GM04503 (cell line): ENCODE results near the gene XPO1.
"Not testable (repeated sequence)": the region's sequence is repeated elsewhere in the genome, so short reads cannot be mapped to it uniquely, and the experiment has no call there.

ENCODE experiments used
- DNase-seq: peaks from one replicate; pipeline ENCODE4 v3.0.0-alpha.2; 2012; ENCODE audit warnings: low read depth

Gene XPO1, protein sequence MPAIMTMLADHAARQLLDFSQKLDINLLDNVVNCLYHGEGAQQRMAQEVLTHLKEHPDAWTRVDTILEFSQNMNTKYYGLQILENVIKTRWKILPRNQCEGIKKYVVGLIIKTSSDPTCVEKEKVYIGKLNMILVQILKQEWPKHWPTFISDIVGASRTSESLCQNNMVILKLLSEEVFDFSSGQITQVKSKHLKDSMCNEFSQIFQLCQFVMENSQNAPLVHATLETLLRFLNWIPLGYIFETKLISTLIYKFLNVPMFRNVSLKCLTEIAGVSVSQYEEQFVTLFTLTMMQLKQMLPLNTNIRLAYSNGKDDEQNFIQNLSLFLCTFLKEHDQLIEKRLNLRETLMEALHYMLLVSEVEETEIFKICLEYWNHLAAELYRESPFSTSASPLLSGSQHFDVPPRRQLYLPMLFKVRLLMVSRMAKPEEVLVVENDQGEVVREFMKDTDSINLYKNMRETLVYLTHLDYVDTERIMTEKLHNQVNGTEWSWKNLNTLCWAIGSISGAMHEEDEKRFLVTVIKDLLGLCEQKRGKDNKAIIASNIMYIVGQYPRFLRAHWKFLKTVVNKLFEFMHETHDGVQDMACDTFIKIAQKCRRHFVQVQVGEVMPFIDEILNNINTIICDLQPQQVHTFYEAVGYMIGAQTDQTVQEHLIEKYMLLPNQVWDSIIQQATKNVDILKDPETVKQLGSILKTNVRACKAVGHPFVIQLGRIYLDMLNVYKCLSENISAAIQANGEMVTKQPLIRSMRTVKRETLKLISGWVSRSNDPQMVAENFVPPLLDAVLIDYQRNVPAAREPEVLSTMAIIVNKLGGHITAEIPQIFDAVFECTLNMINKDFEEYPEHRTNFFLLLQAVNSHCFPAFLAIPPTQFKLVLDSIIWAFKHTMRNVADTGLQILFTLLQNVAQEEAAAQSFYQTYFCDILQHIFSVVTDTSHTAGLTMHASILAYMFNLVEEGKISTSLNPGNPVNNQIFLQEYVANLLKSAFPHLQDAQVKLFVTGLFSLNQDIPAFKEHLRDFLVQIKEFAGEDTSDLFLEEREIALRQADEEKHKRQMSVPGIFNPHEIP (N-terminal part only)

GRCh38 chr2:61538200-61538919, at the start of gene XPO1:
Gene XPO1 (minus strand): TSS chr2:61538356. CDS start chr2:61533897, 4,459 bp downstream.
- DNase-seq: peak; percentile 95

- DNase-seq: not testable (repeated sequence)
These were observed 48.8 kb upstream of the XPO1 start for GRCh38 chr2:61586928-61587327.

DNA sequence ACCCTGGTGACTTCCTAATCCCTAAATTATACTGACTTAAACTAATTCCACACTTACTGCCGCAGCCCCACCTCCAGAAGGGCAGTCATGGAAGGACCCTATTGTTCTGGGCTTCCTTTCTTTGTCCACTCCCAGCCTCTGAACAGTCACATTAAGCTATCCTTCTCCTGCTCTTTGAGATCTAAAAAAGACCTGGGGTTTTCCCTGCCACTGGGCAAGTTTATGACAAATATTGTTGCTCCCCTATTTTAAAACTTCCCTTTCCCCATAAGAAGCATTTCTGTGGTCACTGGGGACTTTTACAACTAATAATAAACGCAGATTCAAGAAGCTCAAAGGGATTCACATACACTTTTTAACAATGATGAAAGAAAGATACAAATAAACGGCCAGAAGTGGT, 47.2 kb upstream of the XPO1 start:
- no peak for DNase-seq

DNA sequence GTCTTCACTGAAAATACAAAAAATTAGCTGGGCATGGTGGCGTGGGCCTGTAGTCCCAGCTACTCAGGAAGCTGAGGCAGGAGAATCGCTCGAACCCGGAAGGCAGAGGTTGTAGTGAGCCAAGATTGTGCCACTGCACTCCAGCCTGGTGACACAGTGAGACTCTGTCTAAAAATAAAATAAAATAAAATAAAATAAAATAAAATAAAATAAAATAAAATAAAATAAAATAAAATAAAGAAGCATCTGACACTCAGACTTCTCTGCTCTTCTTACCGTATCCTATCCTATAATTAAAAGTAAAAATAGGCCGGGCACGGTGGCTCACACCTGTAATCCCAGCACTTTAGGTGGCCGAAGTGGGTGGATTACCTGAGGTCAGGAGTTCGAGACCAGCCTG, 46.2 kb upstream of the XPO1 start:
- not testable (repeated sequence) for DNase-seq

GRCh38 chr2:61582165-61582564, 44.0 kb upstream of the XPO1 start:
- no peak for DNase-seq

GRCh38 chr2:61581716-61582115, 43.6 kb upstream of the XPO1 start:
- no peak for DNase-seq

GRCh38 chr2:61575447-61575859, 37.3 kb upstream of the XPO1 start:
- DNase-seq: no peak

GRCh38 chr2:61566566-61566965, 28.4 kb upstream of the XPO1 start:
- no peak for DNase-seq

DNA sequence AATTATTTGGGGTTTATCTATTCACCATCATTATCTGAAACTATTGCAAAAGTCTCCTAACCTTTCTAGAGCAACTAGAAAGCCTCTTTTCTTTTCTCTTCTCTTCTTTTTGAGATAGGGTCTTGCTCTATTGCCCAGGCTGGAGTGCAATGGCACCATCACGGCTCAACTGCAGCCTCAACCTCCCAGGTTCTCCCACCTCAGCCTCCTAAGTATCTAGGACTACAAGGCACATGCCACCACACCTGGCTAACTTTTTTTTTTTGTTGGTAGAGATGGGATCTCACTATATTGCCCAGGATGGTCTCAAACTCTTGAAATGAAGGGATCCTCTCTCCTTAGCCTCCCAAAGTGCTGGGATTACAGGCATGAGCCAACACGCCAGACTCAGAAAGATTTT, 24.5 kb upstream of the XPO1 start:
- DNase-seq: no peak

- no peak for DNase-seq
These were observed 20.0 kb upstream of the XPO1 start for GRCh38 chr2:61558160-61558559.

DNA sequence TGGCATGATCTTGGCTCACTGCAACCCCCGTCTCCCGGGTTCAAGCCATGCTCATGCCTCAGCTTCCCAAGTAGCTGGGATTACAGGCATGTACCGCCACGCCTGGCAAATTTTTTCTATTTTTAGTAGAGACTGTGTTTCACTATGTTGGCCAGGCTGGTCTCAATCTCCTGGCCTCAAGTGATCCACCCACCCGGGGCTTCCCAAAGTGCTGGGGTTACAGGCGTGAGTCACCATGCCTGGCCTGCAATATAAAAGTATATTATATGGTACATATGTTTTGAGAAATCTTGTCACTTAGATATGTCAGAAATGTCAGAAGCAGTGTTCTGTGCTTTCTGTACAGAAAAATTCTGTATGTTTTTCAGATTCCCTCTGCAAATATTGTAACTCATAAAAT, 19.2 kb upstream of the XPO1 start:
- DNase-seq: no peak

DNA sequence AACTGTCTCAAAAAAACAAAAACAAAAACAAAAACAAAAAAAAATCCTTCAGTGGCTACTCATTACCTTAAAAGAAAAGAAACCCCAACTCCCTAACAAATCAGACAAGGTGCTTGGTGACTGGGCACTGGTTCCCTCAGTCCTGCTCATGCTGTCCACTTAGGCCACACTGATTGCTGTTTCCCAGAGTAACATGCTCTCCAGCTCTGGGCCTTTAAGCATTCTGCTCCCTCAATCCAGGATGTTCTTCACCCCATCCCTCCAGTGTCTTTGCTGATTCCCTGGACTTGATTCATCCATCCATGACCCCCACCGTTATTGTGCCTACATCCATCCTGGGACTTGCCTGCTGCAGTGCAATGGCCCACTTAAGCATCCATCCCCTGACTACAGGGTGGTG, 16.4 kb upstream of the XPO1 start:
- no peak for DNase-seq

GRCh38 chr2:61550375-61551209, 12.4 kb upstream of the XPO1 start:
- DNase-seq: no peak

DNA sequence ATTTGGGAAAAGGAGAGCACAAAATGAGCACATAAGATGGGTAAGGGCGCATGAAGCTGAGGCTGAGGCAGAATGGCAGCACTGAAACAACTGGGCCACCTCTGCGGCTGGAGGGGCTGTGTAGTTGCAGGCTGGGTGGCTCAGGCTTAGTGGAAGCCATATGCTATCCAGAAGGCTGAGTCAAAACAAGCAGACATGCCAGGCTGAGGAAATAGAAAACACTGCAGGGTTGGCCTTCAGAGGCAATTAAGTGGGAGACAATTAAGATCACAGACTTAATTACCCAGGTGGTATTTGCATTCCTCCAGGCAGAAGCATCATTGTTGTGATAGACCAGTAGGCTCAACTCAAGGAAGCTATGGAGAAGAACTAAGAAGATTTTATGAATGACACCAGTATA, 11.4 kb upstream of the XPO1 start:
- DNase-seq: no peak

DNA sequence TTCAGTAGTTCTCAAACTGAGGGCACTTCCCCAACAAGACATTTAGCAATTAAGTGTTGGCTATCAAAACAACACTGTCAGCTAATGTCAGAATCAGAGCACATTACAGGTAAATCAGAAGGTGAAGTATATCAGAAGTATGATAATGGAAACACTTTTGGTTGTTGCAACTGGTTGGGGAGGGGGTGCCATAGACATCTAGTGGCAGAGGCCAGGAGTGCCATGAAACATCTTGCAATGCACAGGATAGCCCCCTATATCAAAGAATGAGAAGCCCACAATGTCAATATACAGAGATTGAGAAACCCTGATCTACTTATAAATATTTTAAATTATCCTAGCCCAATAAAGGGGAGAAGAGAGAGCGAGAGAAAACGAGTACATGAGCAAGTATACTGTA, 4.9 kb upstream of the XPO1 start:
- DNase-seq: no peak

DNA sequence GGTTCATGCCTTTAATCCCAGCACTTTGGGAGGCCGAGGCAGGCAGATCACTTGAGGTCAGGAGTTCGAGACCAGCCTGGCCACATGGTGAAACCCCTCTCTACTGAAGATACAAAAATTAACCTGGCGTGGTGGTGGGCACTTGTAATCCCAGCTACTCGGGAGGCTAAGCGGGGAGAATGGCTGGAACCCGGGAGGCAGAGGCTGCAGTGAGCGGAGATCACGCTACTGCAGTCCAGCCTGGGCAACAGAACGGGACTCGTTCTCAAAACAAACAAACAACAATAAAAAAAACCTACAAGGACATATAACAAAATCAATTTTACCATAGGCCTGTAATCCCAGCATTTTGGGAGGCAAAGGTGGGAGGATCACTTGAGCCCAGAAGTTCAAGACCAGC, 2.0 kb upstream of the XPO1 start:
- not testable (repeated sequence) for DNase-seq

DNA sequence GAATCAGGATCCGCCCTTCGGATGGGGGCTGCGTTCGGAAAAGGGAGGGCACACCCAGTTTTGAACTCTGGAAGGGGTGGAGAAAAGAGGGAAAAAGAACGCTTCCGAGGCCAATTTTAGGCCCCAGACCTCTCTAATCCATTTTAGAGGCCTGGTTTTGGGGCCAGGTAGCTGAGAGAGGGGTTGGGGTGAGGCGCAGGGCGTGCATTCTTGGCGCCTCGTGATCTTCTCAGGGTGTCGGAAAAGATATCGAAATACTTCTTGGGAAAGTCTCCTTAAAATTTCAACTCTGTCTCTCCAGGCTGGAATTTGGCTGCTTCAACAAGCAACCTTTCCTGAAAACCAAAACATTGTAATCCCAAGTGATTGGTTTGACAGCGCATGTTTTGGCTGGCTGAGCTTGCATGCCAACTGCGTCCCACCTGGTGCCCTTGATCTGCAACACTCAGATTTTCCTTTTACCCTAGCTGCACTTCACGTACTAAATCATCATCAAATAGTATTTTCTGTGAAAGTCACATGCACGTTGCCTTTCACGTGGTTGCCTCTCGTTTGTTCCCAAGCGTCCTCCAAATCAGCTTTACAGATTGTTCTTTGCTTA, 864 bp upstream of the XPO1 start:
- peak; percentile 24 for DNase-seq

- no peak for DNase-seq
These were observed 281 bp downstream of the XPO1 start for GRCh38 chr2:61537950-61538199.

- DNase-seq: no peak
These were observed 743 bp downstream of the XPO1 start for GRCh38 chr2:61537277-61537949.

GRCh38 chr2:61536572-61537276, 1.4 kb downstream of the XPO1 start:
- DNase-seq: peak; percentile 41
